Gastroesophageal sphincter (tissue), 4 donors: ENCODE results near the gene C5. TPM values are rescaled to one million over a fixed set of nuclear protein-coding genes. Genes with fewer than 3 reads are reported as not detected.

Source experiments
- ATAC-seq: fragments of 150-250 bp; one replicate; pipeline ENCODE4 v1.9.1; 2016; ENCODE audit warnings: mild to moderate bottlenecking, moderate library complexity
- H3K27ac ChIP-seq, 4 donors: fragments of 200-600 bp; sonication (generic) in 3 of 4; 1 replicate in 3 of 4; 2 replicates in 1 of 4; pipeline ENCODE4 v1.5.1; 2016 to 2019
- H3K27me3 ChIP-seq: fragments of 200-600 bp; sonication (generic); one replicate; pipeline ENCODE4 v1.5.1; 2019
- H3K36me3 ChIP-seq, 2 donors: fragments of 200-600 bp; sonication (generic); one replicate each; pipeline ENCODE4 v1.5.1; 2019; ENCODE audit warnings: control low read depth in 1 of 2
- H3K4me1 ChIP-seq, 3 donors: fragments of 200-600 bp; sonication (generic); 1 replicate in 2 of 3; 2 replicates in 1 of 3; pipeline ENCODE4 v1.5.1; 2016 to 2019; ENCODE audit warnings: control low read depth in 2 of 3
- H3K4me3 ChIP-seq, 2 donors: fragments of 200-600 bp; sonication (generic); one replicate each; pipeline ENCODE4 v1.5.1; 2019; ENCODE audit warnings: mild to moderate bottlenecking in 1 of 2, moderate library complexity in 1 of 2
- H3K9me3 ChIP-seq, 3 donors: fragments of 200-600 bp; sonication (generic); one replicate each; pipeline ENCODE4 v1.5.1; 2017 to 2019; ENCODE audit warnings: control low read depth in 2 of 3
- CTCF ChIP-seq, 4 experiments: fragments of 200-600 bp in 2 of 4; fragments of 450-650 bp in 2 of 4; sonication (generic) in 1 of 4; IDR thresholded peaks; one replicate each; pipeline ENCODE4 v1.5.1; 2017 to 2019; ENCODE audit warnings: antibody characterized with exemption in 4 of 4, mild to moderate bottlenecking in 2 of 4, moderate library complexity in 2 of 4
- EP300 ChIP-seq: sonication (generic); formaldehyde crosslinking; IDR thresholded peaks from one replicate; pipeline ENCODE4 v1.6.1; 2017; ENCODE audit warnings: antibody characterized with exemption, mild to moderate bottlenecking
- POLR2A ChIP-seq, 2 donors: fragments of 450-650 bp; IDR thresholded peaks; one replicate each; pipeline ENCODE4 v1.6.1; 2017; ENCODE audit warnings: antibody characterized with exemption in 2 of 2, mild to moderate bottlenecking in 2 of 2, moderate library complexity in 1 of 2
- POLR2AphosphoS5 ChIP-seq: sonication (generic); formaldehyde crosslinking; IDR thresholded peaks from one replicate; pipeline ENCODE4 v1.6.1; 2017; ENCODE audit warnings: antibody characterized with exemption
- WGBS, 2 donors: methylation state at CpG; one replicate each; pipeline ENCODE4 v1.1.5; 2018; ENCODE audit warnings: low coverage in 1 of 2; 5-methylcytosine and 5-hydroxymethylcytosine counted together
- total RNA-seq, 4 donors: library from RNA; depleted of rRNA; stranded (reverse); fragments of >200 nt; gene quantifications; one replicate each; pipeline ENCODE4 v1.1.0, GENCODE V29; 2016

C5 gene
- total RNA-seq, 4 donors from 2014 or later: 2.7 to 8.9 (median 6.3) TPM

GRCh38 chr9:120980951-120981350, 69.1 kb downstream of the C5 start:
- no peak overlapping the region for H3K27ac ChIP-seq
- no peaks in the 10 kb centered on the region for H3K27me3 ChIP-seq
- peaks cover 0 to 24% of the 10 kb centered on the region in 2 donors for H3K36me3 ChIP-seq
- WGBS, 2 donors: 91% methylated on average over 3 of the region's 3 CpGs; no CpG with 5 or more reads in 1 of the 2 donors
- no peaks in the 10 kb centered on the region for H3K9me3 ChIP-seq
- no peak for TF ChIP-seq POLR2A (IDR thresholded peaks at IDR 0.05)
- TF ChIP-seq POLR2AphosphoS5: no peak
- TF ChIP-seq CTCF (IDR thresholded peaks at IDR 0.05): no peak
- no peak for TF ChIP-seq EP300
- H3K4me3 ChIP-seq: no peak overlapping the region
- H3K4me1 ChIP-seq: peaks cover 0 to 3% (median 0%) of the 10 kb centered on the region in 3 donors
- no peak for ATAC-seq

GRCh38 chr9:120979797-120980196, 70.3 kb downstream of the C5 start:
- Histone ChIP-seq H3K27me3 (no peaks in the 10 kb centered on the region), H3K4me1 (no peaks in the 10 kb centered on the region), H3K9me3 (no peaks in the 10 kb centered on the region), H3K4me3 (no peak overlapping the region), H3K36me3 (peaks cover 0 to 24% of the 10 kb centered on the region in 2 donors), H3K27ac (no peak overlapping the region)
- no peak for ATAC-seq
- WGBS, 2 donors: 94 to 100% methylated on average over 6 to 8 of the region's 8 CpGs
- TF ChIP-seq POLR2AphosphoS5 (no peak), POLR2A (IDR thresholded peaks at IDR 0.05) (no peak), CTCF (IDR thresholded peaks at IDR 0.05) (no peak), EP300 (no peak)

GRCh38 chr9:120978987-120979386, 71.1 kb downstream of the C5 start:
- Histone ChIP-seq H3K4me3 (no peak overlapping the region), H3K9me3 (no peaks in the 10 kb centered on the region), H3K27ac (no peak overlapping the region), H3K27me3 (no peaks in the 10 kb centered on the region), H3K36me3 (peaks cover 0 to 24% of the 10 kb centered on the region in 2 donors), H3K4me1 (no peaks in the 10 kb centered on the region)
- ATAC-seq: no peak
- 80 to 100% methylated on average over 2 to 3 of the region's 3 CpGs for WGBS, 2 donors
- TF ChIP-seq EP300 (no peak), CTCF (IDR thresholded peaks at IDR 0.05) (no peak), POLR2AphosphoS5 (no peak), POLR2A (IDR thresholded peaks at IDR 0.05) (no peak)

- WGBS, 2 donors: 100% methylated on average over 1 of the region's 1 CpG; no CpG with 5 or more reads in 1 of the 2 donors
- no peak overlapping the region for H3K4me3 ChIP-seq
- no peaks in the 10 kb centered on the region for H3K27me3 ChIP-seq
- TF ChIP-seq CTCF (IDR thresholded peaks at IDR 0.05): no peak
- no peak for TF ChIP-seq EP300
- TF ChIP-seq POLR2AphosphoS5: no peak
- TF ChIP-seq POLR2A (IDR thresholded peaks at IDR 0.05): no peak
- no peaks in the 10 kb centered on the region for H3K9me3 ChIP-seq
- ATAC-seq: no peak
- H3K27ac ChIP-seq: no peak overlapping the region
- peaks cover 0 to 24% of the 10 kb centered on the region in 2 donors for H3K36me3 ChIP-seq
- no peaks in the 10 kb centered on the region for H3K4me1 ChIP-seq
These were observed 72.8 kb downstream of the C5 start for GRCh38 chr9:120977321-120977720.

- no peak overlapping the region for H3K27ac ChIP-seq
- no peak for TF ChIP-seq POLR2AphosphoS5
- no peak for TF ChIP-seq POLR2A (IDR thresholded peaks at IDR 0.05)
- no peak for TF ChIP-seq CTCF (IDR thresholded peaks at IDR 0.05)
- 69 to 100% methylated on average over 1 of the region's 1 CpG for WGBS, 2 donors
- no peaks in the 10 kb centered on the region for H3K9me3 ChIP-seq
- H3K4me3 ChIP-seq: no peak overlapping the region
- peaks cover 0 to 6% (median 0%) of the 10 kb centered on the region in 3 donors for H3K4me1 ChIP-seq
- peaks cover 0 to 19% of the 10 kb centered on the region in 2 donors for H3K36me3 ChIP-seq
- no peak for ATAC-seq
- H3K27me3 ChIP-seq: no peaks in the 10 kb centered on the region
These were observed 75.2 kb downstream of the C5 start for GRCh38 chr9:120974921-120975320.
